Liver (tissue), 3 donors: ENCODE measurements around the gene KLF13.

Experiments
- CTCF ChIP-seq: fragments of 150-350 bp; IDR thresholded peaks from 2 replicates; pipeline ENCODE4 v1.5.1; 2017; ENCODE audit warnings: improper control_type of control experiment, low read depth, low read length; ENCODE audit not compliant: missing input control
- RXRA ChIP-seq, 2 donors: IDR thresholded peaks; 2 replicates each; pipeline ENCODE4 v1.6.1; 2017 to 2018; ENCODE audit warnings: antibody characterized with exemption in 2 of 2, mild to moderate bottlenecking in 1 of 2
- donor health status: healthy.
- donor health status: healthy.

- TF ChIP-seq CTCF (no peak), RXRA (IDR thresholded peaks at IDR 0.05) (no peak)
Measured at GRCh38 chr15:31307270-31308184, 19.1 kb upstream of the KLF13 start.
